ENCODE measurements around the gene APOL6.
"Not testable (repeated sequence)": the region's sequence is repeated elsewhere in the genome, so short reads cannot be mapped to it uniquely, and the experiment has no call there.

The APOL6 gene

GRCh38 chr22:35674335-35674734 is 26.1 kb downstream of the APOL6 start:
- in situ Hi-C loops (cut with HindIII; ENCODE audit: low sequenced_read_pairs) = no loop called here

GRCh38 chr22:35676065-35676464 is 27.8 kb downstream of the APOL6 start:
- in situ Hi-C loops (cut with HindIII; ENCODE audit: low sequenced_read_pairs) = not testable (repeated sequence)

- in situ Hi-C loops (cut with HindIII; ENCODE audit: low sequenced_read_pairs) = no loop called here
These were observed 29.4 kb downstream of the APOL6 start for GRCh38 chr22:35677460-35678187.

- in situ Hi-C loops (cut with HindIII; ENCODE audit: low sequenced_read_pairs) = no loop called here
These were observed 30.6 kb downstream of the APOL6 start for GRCh38 chr22:35678836-35679235.

- in situ Hi-C loops (cut with HindIII; ENCODE audit: low sequenced_read_pairs) = not testable (repeated sequence)
These were observed 31.2 kb downstream of the APOL6 start for GRCh38 chr22:35679492-35679891.

GRCh38 chr22:35681454-35682052 is 33.3 kb downstream of the APOL6 start:
- in situ Hi-C loops (cut with HindIII; ENCODE audit: low sequenced_read_pairs) = no loop called here

GRCh38 chr22:35683560-35683959 is 35.3 kb downstream of the APOL6 start:
- in situ Hi-C loops (cut with HindIII; ENCODE audit: low sequenced_read_pairs) = no loop called here

GRCh38 chr22:35684270-35684700 is 36.0 kb downstream of the APOL6 start:
- in situ Hi-C loops (cut with HindIII; ENCODE audit: low sequenced_read_pairs) = no loop called here

GRCh38 chr22:35684732-35685131 is 36.5 kb downstream of the APOL6 start:
- in situ Hi-C loops (cut with HindIII; ENCODE audit: low sequenced_read_pairs) = no loop called here

- in situ Hi-C loops (cut with HindIII; ENCODE audit: low sequenced_read_pairs) = no loop called here
These were observed 37.5 kb downstream of the APOL6 start for GRCh38 chr22:35685731-35686130.

- in situ Hi-C loops (cut with HindIII; ENCODE audit: low sequenced_read_pairs) = no loop called here
These were observed 38.1 kb downstream of the APOL6 start for GRCh38 chr22:35686298-35686697.

GRCh38 chr22:35687461-35687860 is 39.2 kb downstream of the APOL6 start:
- in situ Hi-C loops (cut with HindIII; ENCODE audit: low sequenced_read_pairs) = no loop called here

- in situ Hi-C loops (cut with HindIII; ENCODE audit: low sequenced_read_pairs) = no loop called here
These were observed 40.8 kb downstream of the APOL6 start for GRCh38 chr22:35688913-35689675.

- in situ Hi-C loops (cut with HindIII; ENCODE audit: low sequenced_read_pairs) = no loop called here
These were observed 41.8 kb downstream of the APOL6 start for GRCh38 chr22:35690001-35690400.

GRCh38 chr22:35695202-35695601 is 47.0 kb downstream of the APOL6 start:
- in situ Hi-C loops (cut with HindIII; ENCODE audit: low sequenced_read_pairs) = no loop called here

GRCh38 chr22:35697142-35697541 is 48.9 kb downstream of the APOL6 start:
- in situ Hi-C loops (cut with HindIII; ENCODE audit: low sequenced_read_pairs) = no loop called here

GRCh38 chr22:35699852-35700251 is 51.6 kb downstream of the APOL6 start:
- in situ Hi-C loops (cut with HindIII; ENCODE audit: low sequenced_read_pairs) = not testable (repeated sequence)

- in situ Hi-C loops (cut with HindIII; ENCODE audit: low sequenced_read_pairs) = no loop called here
These were observed 55.8 kb downstream of the APOL6 start for GRCh38 chr22:35703861-35704584.

- in situ Hi-C loops (cut with HindIII; ENCODE audit: low sequenced_read_pairs) = no loop called here
These were observed 56.9 kb downstream of the APOL6 start for GRCh38 chr22:35705141-35705540.

- in situ Hi-C loops (cut with HindIII; ENCODE audit: low sequenced_read_pairs) = no loop called here
These were observed 60.2 kb downstream of the APOL6 start for GRCh38 chr22:35708453-35708852.

GRCh38 chr22:35708917-35709316 is 60.7 kb downstream of the APOL6 start:
- in situ Hi-C loops (cut with HindIII; ENCODE audit: low sequenced_read_pairs) = no loop called here

All from DLD1 (cell line).